Stimulated activated CD4-positive, alpha-beta T cell treated with anti-CD3 and anti-CD28 coated beads, Interleukin-15, amount 100 ng/mL, for 24 hours (primary cell): ENCODE data around the gene PACS2.

ENCODE experiments used
- DNase-seq: peaks from one replicate; pipeline ENCODE4 v3.0.0-alpha.2; 2020

The PACS2 gene

GRCh38 chr14:105377555-105378182, 63.1 kb downstream of the PACS2 start:
- no peak for DNase-seq

- no peak for DNase-seq
Observed at GRCh38 chr14:105378199-105378598, 63.7 kb downstream of the PACS2 start.

DNA sequence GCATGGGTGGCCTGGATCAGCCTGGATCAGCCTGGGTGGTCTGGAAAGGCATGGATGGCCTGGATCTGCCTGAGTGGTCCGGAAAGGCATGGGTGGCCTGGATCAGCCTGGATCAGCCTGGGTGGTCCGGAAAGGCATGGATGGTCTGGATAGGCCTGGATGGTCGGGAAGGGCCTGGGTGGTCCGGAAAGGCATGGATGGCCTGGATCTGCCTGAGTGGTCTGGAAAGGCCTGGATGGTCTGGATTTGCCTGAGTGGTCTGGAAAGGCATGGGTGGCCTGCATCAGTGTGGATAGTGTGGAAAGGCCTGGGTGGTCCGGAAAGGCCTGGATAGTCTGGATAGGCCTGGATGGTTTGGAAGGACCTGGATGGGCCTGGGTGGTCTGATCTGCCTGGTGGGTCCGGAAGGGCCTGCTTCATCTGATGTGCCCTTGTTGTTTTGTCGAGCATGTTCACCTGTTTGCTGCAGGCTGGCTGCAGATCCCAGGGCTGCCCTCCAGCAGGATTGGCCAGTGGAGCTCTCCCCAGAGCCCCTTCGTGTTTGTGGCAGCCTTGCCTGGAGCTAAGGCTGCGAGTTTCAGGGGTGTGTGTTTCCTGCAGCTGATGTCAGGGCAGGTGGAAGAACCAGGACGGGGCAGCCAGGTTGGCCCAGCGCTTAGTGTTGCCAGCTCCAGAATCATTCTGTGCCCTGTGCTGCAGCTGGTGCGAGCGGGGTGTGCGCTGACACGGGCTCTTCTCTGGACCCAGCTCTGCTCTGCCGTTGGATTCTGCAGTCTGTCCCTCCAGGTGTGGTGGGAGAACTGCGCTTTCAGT, 64.5 kb downstream of the PACS2 start:
- DNase-seq, result no peak

- DNase-seq, result no peak
Observed at GRCh38 chr14:105379946-105380345, 65.4 kb downstream of the PACS2 start.

DNA sequence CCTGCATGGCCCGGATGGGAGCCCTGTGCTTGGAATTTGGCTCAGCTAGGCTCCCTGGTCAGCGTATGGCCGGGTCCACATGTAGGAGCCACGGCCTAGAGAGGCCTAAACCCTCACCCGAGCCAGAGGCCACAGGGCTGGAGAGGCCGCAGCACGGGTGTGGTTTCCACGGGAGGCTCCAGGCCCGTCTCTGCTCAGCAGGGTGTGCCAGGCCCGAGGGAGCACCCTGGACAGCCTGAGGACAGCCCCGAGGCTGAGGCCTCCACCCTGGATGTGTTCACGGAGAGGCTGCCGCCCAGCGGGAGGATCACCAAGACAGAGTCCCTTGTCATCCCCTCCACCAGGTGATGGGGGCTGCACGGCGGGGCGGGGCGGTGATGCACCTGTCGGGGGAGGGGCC, 66.2 kb downstream of the PACS2 start:
- DNase-seq, result no peak

DNA sequence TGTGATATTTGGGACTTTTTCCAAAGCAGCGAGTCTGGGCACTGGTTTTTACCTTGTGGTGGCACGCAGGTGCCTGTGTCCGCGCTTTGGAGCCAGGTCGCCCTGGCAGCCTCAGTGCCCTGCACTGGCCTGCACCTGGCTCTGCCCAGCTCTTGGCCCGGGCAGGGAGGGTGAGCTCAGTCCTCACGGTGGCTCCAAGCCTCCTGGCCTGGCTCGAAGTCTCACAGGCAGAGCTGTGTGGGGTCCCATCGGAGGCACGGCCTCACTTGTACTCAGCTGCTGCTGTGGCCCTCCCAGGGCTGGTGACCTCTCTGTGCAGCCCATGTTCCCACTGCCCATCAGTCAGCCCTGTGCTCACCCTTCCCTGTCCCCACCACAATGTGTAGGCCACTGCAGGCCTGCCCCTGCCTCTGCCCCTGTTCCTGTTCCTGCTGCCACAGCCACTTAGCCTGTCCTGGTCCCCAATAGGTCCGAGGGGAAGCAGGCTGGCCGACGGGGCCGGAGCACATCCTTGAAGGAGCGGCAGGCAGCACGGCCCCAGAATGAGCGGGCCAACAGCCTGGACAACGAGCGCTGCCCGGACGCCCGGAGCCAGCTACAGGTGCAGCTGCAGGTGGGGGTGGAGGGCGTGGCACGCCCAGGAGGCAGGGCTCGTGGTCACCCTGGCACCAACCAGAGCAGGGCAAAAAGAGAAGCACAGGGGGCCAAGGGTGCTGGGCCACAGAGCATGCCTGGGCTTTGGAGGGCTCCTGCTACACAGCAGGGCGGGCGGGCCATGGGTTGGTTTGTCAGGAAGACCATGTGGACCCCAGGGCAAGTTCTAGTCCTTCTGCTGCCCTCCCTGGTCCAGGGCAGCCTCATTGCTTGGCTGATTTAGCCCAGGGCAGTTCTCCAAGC, 67.1 kb downstream of the PACS2 start:
- DNase-seq, result no peak

DNA sequence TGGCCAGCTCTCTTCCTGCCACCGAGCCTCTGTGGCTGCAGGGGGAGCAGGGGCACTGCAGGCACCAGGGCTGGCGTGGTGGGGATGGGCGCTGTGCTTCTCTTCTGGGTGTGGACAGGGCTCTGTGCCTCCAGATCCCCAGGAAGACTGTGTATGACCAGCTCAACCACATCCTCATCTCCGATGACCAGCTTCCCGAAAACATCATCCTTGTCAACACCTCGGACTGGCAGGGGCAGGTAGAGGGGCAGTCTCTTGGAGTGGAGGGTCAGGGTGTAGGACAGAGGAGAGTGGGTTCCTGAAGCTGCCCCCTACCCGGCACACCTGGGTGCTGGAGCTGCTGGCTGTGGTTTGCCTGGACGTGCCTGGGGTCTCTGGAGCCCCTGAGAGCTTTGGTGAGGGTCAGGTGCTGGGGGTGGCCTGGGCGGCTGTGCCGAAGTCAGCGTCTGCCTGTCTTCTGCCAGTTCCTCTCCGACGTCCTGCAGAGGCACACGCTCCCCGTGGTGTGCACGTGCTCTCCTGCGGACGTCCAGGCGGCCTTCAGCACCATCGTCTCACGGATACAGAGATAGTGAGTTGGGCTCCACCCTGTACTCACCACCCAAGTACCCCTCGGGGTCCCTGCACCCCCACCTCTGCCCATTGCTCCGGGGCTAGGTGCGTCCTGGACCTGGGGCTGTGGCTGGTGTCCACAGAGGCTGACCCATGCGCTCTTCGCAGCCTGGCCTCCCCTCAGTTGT, 68.0 kb downstream of the PACS2 start:
- no peak for DNase-seq

- DNase-seq, result no peak
Observed at GRCh38 chr14:105383083-105383730, 68.7 kb downstream of the PACS2 start.

GRCh38 chr14:105384041-105384557, 69.6 kb downstream of the PACS2 start:
- no peak for DNase-seq

- DNase-seq, result no peak
Observed at GRCh38 chr14:105384605-105385321, 70.2 kb downstream of the PACS2 start.

GRCh38 chr14:105385322-105385637, 70.7 kb downstream of the PACS2 start:
- no peak for DNase-seq

DNA sequence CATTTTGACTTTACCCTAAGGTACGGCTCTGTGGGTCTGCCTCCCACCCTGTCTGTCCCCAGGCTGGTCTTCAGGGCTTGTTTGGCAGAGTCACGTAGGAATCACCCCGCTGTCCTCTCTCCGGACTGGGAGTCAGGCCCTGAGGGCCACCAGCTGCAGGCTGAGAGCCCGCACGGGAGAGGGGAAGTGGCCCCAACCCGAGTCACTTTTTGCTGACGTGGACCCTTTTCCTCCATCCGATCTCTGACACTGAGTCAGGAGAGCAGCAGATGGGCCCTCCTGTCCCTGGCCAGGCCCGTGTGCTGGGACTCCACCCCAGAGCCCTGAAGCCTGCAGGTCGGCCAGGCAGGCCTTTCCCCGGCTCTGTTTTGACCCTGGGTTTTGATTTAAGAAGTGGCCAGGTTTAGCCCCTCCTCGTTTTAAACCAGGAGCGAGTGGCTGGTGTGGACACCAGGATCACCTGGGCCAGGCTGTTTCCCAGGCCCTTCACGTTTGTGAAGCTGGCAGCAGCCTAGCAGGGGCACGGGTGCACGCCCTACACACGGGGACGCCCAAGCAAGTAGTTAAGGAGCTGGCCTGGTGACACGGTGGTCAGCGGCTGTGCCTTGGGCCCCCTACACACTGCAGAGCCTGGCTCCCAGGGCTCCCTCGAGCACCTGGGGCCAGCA, 71.3 kb downstream of the PACS2 start:
- DNase-seq, result no peak

DNA sequence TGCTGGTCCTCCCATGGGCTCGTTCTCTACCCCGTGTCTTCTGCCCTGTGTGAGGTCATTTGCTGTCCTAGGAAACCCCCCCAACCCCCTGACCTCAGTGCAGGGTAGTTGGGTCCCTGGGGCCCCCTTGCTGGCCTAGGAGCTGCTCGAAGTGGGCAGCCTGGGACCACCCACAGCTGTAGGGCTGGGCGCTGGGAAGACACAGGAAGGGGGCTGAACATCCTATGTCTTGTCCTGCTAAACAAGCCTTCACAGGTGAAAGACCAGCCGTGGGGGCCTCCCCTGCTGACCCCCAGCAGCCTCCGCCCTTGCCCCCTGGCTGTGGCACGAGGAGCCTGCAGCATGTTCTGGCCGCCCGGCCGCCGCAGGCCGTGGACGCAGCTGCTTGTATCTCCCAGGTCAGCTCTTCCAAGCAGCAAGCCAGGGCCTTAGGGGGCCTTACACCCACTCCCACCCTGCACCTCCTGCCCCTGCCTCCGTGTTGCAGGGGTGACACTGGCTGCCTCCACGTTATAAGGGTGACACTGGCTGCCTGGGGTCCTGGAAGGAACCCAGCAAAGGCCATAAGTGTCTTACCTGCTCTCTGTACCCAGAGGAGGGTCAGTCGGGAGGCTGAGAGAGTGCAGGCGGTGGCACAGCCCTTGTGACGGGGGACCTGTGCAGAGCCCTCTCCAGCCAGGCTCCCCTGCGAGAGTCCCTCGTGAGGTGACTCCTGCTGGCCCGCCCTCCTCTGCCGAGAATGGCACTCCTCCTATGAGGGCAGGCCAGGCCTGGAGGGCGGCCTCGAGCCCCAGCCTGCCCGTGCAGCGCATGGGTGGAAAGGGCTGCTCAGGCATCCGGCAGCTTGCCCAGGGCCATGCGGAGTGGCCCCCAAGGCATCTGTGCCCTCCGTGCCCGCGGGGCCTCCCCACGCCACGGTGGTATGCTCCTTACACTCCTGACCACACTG, 72.3 kb downstream of the PACS2 start:
- no peak for DNase-seq

GRCh38 chr14:105387530-105387922, 73.0 kb downstream of the PACS2 start:
- DNase-seq, result no peak

DNA sequence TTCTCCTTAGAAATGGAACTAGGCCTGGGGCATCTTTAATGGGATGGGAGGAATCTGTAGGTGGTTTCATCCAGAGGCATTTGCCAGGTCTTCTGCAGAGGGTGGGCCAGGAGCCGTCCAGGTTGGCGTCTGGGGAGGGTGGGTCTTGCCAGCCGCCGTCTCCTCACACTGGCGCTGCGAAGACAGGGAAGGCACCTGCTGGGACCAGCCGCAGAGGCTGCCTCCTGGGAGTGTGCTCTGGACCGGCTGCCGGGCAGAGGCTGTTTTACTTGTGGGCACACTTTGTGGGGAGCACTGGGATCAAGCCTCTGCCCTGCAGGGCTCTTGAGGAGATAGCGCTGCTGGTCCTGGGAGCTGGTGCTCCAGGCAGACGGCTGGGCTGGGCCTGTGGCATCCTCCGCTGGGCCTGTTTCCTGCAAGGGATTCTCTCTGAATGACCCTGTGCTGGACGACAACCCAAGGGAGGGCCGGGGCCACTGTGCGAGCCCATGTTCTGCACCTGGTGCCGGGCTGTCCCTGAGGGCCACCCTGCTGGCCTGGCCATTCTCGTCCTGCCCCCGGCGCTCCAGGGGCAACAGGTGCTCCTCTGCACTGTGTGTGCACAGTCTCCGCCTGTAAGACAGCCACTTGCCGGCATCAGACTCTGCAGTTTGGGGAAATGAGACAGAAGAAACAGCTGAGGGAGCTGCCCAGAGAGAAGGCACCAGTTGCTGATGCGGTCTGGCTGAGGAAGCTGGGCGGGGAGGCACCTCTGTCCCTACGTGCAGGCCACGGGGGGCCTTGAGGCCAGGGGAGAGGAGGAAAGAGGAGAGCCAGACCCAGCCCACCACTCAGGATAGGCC, 73.8 kb downstream of the PACS2 start:
- no peak for DNase-seq

DNA sequence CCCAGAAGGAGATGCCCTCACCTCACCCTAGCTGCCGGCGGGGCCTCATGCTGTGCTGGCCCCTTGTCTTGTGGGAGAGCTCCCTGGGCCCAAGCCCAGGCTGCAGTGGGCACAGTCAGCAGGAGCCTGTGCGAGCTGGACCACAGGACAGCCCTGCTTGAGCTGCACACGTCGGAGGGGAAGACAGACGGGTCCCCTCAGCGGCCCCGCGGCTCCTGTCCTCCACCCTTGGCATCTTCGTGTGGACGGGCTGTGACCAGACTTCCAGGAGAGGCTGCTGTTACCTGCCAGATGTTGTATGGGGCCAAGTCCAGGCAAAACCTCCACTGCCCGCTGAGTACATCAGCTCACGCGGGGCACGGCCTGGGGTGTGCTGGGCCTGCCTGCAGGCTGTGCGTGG, 74.4 kb downstream of the PACS2 start:
- no peak for DNase-seq

DNA sequence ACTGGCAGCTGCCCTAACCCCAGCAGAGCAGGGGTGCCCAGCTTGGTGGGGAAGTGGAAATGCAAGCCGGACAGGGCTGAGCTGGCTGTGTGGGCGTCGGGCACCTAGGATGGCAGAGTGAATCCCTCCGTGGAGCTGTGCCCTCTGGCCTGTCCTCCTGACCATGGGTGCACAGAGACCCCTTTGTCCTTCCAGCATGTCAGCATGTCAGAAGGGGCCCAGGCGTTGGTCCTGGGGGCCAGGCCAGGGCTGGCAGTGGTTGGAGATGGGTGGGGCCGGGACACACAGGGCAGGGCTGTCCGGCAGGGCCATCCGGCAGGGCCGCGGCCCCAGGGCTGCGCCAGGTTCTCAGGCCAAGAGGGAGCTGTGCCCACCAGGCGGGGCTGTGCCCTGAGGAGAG, 75.0 kb downstream of the PACS2 start:
- DNase-seq, result no peak

- DNase-seq, result no peak
Observed at GRCh38 chr14:105389976-105390848, 75.7 kb downstream of the PACS2 start.
